ENCODE results near the gene CRHR2.

Gene CRHR2

GRCh38 chr7:30706908-30707307, 24.7 kb upstream of the CRHR2 start:
- DNase-seq: no peak

DNA sequence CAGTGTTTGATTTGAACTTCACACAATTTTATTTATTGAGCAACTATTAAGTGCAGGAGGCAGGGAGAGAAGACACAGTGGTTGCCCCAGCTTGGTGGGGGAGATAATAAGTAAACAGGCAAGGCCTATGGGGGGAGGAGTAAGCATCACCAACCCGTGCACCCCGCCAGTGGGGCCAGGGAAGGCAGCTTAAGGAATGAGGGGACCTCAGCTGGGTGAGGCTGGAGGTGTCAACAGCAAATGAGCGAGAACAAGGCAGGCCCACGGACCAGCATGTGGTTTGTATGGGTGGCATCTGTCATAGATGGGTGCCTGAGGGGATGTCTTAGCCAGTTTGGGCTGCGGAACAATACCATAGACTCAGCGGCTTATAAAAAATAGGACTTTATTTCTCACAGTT, 24.1 kb upstream of the CRHR2 start:
- DNase-seq: no peak

- DNase-seq: no peak
These were observed 23.3 kb upstream of the CRHR2 start for GRCh38 chr7:30705596-30705995.

GRCh38 chr7:30705008-30705407, 22.8 kb upstream of the CRHR2 start:
- DNase-seq: no peak

- no peak for DNase-seq
These were observed 21.5 kb upstream of the CRHR2 start for GRCh38 chr7:30703756-30704155.

DNA sequence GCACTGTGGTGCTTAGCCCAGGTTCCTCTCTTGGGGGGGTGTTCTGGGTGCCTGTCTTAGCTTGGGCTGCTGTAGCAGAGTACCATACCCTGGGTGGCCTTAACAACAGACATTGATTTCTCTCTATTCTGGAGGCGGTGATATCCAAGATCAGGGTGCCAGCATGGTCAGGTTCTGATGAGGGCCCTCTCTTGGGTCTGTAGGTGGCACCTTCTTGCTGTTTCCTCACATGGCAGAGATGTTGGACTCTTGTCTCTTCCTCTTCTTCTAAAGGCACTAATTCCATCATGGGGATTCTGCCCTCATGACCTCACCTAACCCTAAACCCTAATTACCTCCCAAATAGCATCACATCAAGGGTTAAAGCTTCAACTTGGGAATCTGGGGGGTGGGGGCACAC, 19.9 kb upstream of the CRHR2 start:
- DNase-seq: no peak

DNA sequence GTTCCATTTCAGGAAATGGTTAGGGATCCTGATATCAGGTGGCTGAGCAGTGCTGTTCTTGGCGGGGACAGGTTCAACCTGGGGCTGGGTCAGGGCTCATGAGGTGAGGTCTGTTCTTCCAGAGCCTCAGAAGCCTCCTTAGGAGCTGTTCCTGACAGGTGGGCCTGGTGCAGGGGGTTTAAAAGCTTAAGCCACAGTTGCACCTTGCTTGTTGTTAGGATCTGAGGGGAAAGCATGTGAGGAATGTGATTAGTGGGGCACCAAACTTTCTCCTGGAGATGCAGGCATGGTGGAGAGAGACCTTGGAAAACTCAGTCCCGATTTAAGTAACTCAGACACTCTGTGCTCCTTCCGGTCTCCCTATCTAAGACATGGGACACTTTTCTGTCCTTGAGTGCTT, 18.7 kb upstream of the CRHR2 start:
- no peak for DNase-seq

DNA sequence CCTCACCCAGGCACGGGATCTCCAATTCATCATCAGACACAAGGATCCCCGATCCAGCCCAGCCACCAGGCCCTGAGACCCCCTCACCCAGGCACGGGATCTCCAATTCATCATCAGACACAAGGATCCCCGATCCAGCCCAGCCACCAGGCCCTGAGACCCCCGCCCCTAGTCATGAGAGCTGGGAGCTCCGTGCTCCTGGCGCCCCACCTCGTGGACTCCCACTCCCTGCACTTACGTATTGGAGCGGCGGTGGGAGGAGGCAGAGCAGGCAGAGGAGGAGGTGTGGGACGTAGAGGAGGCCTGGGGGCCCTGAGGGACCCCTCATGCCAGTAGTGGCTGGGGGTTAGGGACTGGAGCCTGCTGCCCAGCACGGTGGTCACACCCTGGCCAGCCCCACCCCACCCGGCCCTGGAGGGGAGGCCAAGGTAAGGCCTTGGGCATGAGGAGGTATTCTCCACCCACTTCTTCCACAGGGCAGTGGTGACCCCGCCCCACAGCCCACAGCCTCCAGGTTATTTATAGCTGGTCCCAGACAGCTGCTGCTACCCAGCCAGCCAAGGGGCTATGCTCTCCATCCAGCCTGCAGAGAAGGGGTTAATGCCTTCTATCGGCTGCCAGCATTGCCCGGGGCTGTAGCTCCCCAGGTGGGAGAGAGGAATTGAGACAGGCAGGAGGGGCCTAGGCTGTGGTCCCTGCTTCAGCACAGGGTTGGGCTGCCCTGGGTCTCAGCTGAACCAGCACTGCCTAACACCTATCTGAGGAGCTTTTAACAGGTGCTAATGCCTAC, 17.6 kb upstream of the CRHR2 start:
- no peak for DNase-seq

DNA sequence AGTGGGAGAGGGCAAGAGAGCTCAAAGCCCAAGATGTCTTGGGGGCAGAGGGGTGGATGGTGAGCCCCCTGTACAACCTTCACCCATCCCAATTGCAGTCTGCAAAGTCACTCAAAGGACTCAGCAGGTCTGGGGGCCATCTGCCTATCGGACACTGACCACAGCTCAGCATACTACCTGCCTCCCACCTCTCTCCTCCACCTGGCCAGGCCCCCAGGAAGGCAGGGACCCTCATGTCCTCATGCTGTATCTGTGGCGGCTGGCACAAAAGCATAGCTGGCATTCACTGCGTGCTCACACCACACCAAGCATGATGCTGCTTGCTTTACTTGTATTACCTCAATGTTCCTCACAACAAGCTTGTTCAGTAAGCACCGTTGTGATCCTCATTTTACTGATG, 16.2 kb upstream of the CRHR2 start:
- DNase-seq: no peak

GRCh38 chr7:30697719-30698460, 15.6 kb upstream of the CRHR2 start:
- DNase-seq: no peak

GRCh38 chr7:30694774-30695721, 12.8 kb upstream of the CRHR2 start:
- DNase-seq: no peak

GRCh38 chr7:30694218-30694745, 12.0 kb upstream of the CRHR2 start:
- DNase-seq: no peak

GRCh38 chr7:30692882-30693281, 10.6 kb upstream of the CRHR2 start:
- no peak for DNase-seq

- no peak for DNase-seq
These were observed 10.2 kb upstream of the CRHR2 start for GRCh38 chr7:30692438-30692837.

GRCh38 chr7:30690011-30690410, 7.8 kb upstream of the CRHR2 start:
- DNase-seq: no peak

GRCh38 chr7:30688718-30689221, 6.5 kb upstream of the CRHR2 start:
- DNase-seq: no peak

DNA sequence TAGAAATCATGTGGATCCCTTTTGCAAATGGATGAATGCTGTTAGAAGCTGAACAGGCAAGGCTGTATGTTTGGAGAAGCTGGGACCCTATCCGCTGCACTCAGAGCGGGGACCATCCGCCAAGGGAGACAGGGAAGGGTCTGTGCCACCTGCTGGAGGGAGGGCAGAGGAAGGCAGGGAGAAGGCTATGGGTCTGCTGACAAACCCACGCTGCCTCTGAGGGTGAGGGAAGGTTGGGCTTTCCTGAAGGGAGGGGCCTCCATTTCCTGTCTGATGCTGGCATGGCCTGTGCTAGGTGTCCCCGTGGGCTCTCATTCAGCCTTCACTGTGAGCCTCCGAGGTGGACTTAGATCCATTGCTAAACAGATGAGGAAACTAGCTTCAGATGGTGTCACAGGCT, 5.3 kb upstream of the CRHR2 start:
- no peak for DNase-seq

GRCh38 chr7:30684351-30684750, 2.1 kb upstream of the CRHR2 start:
- DNase-seq: no peak

DNA sequence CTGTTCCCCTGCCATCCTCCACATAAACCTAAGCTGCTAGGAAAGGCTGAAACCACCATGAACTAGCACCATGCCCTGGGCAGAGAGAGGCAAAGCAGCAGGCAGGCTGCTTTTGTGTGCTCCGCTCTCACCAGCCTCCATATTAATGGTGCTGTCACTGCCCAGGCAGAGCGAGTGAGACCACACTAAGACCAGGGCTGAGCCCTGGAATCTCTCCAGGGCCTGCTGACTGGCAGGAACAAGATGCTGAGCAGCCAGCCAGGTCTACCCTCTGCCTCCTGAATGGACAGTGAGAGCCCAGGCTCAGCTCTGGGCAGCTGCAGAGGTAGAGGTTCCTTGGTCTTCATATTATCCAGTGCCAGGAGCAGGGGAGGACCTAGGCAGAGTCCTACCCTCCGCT, 1.6 kb upstream of the CRHR2 start:
- DNase-seq: no peak

DNA sequence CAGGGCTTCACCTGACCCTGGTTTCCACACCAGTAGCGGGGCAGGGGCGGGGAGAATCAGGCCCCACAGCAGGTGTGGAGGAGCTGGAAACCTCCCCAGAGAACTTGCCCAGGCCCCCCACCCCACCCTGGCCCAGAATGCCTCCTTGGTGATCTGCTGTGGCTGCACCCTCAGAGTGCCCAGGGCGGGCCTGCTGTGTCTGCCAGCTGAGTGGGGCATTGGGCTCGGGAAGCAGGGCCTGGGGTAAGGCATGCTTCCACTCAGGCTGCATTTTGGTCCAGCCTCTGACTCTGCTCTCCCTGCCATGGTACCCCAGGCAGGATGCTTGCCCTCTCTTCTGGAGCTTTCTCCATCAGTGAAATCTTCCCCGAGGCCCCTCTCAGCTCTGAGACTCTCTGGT, 1.1 kb upstream of the CRHR2 start:
- no peak for DNase-seq

- DNase-seq: no peak
These were observed 443 bp downstream of the CRHR2 start for GRCh38 chr7:30681815-30682211.

- no peak for DNase-seq
These were observed 892 bp downstream of the CRHR2 start for GRCh38 chr7:30681331-30681797.

- DNase-seq: no peak
These were observed 2.6 kb downstream of the CRHR2 start for GRCh38 chr7:30679664-30680063.

Data from fibroblast of skin of back (primary cell).